T-helper 17 cell (primary cell): ENCODE results near the gene DAGLA. TPM values are rescaled to one million over a fixed set of nuclear protein-coding genes. Genes with fewer than 3 reads are reported as not detected.

ENCODE experiments used
- ATAC-seq: fragments of 150-1000 bp; cut with Tn5 transposase; 2 replicates; pipeline ENCODE4 v1.10.0; 2021; ENCODE audit warnings: mild to moderate bottlenecking, moderate library complexity
- DNase-seq, 3 donors: peaks; one replicate each; pipeline versions ENCODE4 v3.0.0 to v3.0.0-alpha.2; 2020 to 2021
- H3K9me3 ChIP-seq: one replicate; pipeline ENCODE4 v1.7.0; 2013; ENCODE audit warnings: low read length, mild to moderate bottlenecking; ENCODE audit not compliant: control insufficient read depth, poor library complexity, severe bottlenecking
- H3K27ac Mint-ChIP-seq: one replicate; pipeline ENCODE4 v1.8.0; 2022; ENCODE audit warnings: mild to moderate bottlenecking, moderate library complexity, mixed read lengths
- H3K27me3 Mint-ChIP-seq: one replicate; pipeline ENCODE4 v1.8.0; 2022; ENCODE audit warnings: mixed read lengths
- H3K36me3 Mint-ChIP-seq: one replicate; pipeline ENCODE4 v1.8.0; 2022; ENCODE audit warnings: low read depth, mixed read lengths
- H3K4me1 Mint-ChIP-seq: one replicate; pipeline ENCODE4 v1.8.0; 2022; ENCODE audit warnings: mild to moderate bottlenecking, mixed read lengths
- H3K4me3 Mint-ChIP-seq: one replicate; pipeline ENCODE4 v1.8.0; 2022; ENCODE audit warnings: mild to moderate bottlenecking, moderate library complexity, mixed read lengths
- total RNA-seq, 4 donors: library from RNA in 2 of 4; stranded (reverse) in 2 of 4; gene quantifications; one replicate each; pipeline ENCODE4 v1.2.3 and lab custom pipeline; 2022 to 2026

The DAGLA gene
- total RNA-seq, 2 donors from 2014 or later = 1.3 to 2.1 TPM

GRCh38 chr11:61792310-61793082 lies 112.3 kb downstream of the DAGLA start, which contains the start of the genes FEN1 and TMEM258:
TSS of gene FEN1 (plus strand) at chr11:61792911. CDS start at chr11:61795362, 2,451 bp downstream.
TSS of gene TMEM258 (minus strand) at chr11:61792599. CDS start at chr11:61792558, 41 bp downstream.
- ATAC-seq (peak; percentile 90), DNase-seq (peak; percentile 74 to 79 (median 77))
- H3K4me1 Mint-ChIP-seq = peaks cover 18% of the 10 kb centered on the region
- H3K27ac Mint-ChIP-seq = peak within 1 kb of the TSS; percentile 99
- H3K4me3 Mint-ChIP-seq = peak within 1 kb of the TSS; percentile 96
- H3K9me3 ChIP-seq = no peaks in the 10 kb centered on the region
- H3K27me3 Mint-ChIP-seq = no peaks in the 10 kb centered on the region
- H3K36me3 Mint-ChIP-seq = peaks cover 3% of the 10 kb centered on the region

- Mint-ChIP-seq H3K4me3 (peak overlapping the region; percentile 96), H3K27me3 (no peaks in the 10 kb centered on the region), H3K36me3 (peaks cover under 1% of the 10 kb centered on the region), H3K27ac (peak overlapping the region; percentile 99), H3K4me1 (peaks cover 18% of the 10 kb centered on the region)
- ATAC-seq (no peak), DNase-seq (no peak)
- H3K9me3 ChIP-seq = no peaks in the 10 kb centered on the region
Measured at GRCh38 chr11:61793083-61793828, 113.1 kb downstream of the DAGLA start.

GRCh38 chr11:61793829-61794204 lies 113.6 kb downstream of the DAGLA start:
- Mint-ChIP-seq H3K36me3 (no peaks in the 10 kb centered on the region), H3K4me1 (peaks cover 18% of the 10 kb centered on the region), H3K4me3 (no peak overlapping the region), H3K27me3 (no peaks in the 10 kb centered on the region), H3K27ac (peak overlapping the region; percentile 99)
- DNase-seq = no peak
- no peaks in the 10 kb centered on the region for H3K9me3 ChIP-seq
- no peak for ATAC-seq

- DNase-seq = no peak
- no peak overlapping the region for H3K27ac Mint-ChIP-seq
- peaks cover 18% of the 10 kb centered on the region for H3K4me1 Mint-ChIP-seq
- H3K4me3 Mint-ChIP-seq = no peak overlapping the region
- ATAC-seq = no peak
- H3K36me3 Mint-ChIP-seq = no peaks in the 10 kb centered on the region
- no peaks in the 10 kb centered on the region for H3K9me3 ChIP-seq
- no peaks in the 10 kb centered on the region for H3K27me3 Mint-ChIP-seq
Measured at GRCh38 chr11:61794579-61794978, 114.4 kb downstream of the DAGLA start.

GRCh38 chr11:61795459-61795858 lies 115.3 kb downstream of the DAGLA start:
- H3K27ac Mint-ChIP-seq = no peak overlapping the region
- ATAC-seq (no peak), DNase-seq (no peak)
- H3K4me3 Mint-ChIP-seq = no peak overlapping the region
- H3K27me3 Mint-ChIP-seq = no peaks in the 10 kb centered on the region
- H3K36me3 Mint-ChIP-seq = no peaks in the 10 kb centered on the region
- no peaks in the 10 kb centered on the region for H3K9me3 ChIP-seq
- H3K4me1 Mint-ChIP-seq = peaks cover 15% of the 10 kb centered on the region

- Mint-ChIP-seq H3K27ac (no peak overlapping the region), H3K4me1 (peaks cover 17% of the 10 kb centered on the region), H3K4me3 (peak overlapping the region; percentile 12), H3K36me3 (no peaks in the 10 kb centered on the region), H3K27me3 (no peaks in the 10 kb centered on the region)
- ATAC-seq (no peak), DNase-seq (no peak)
- no peaks in the 10 kb centered on the region for H3K9me3 ChIP-seq
Measured at GRCh38 chr11:61795876-61796526, 115.8 kb downstream of the DAGLA start.

Other genes starting within 250 kb of the DAGLA start
- gene LRRC10B, start 171.6 kb upstream of the DAGLA start, total RNA-seq = not detected
- not detected for gene SYT7, start 99.3 kb upstream of the DAGLA start, total RNA-seq
- gene MYRF, start 72.2 kb downstream of the DAGLA start, total RNA-seq = 1 to 10 TPM in 1 of 2 donors, under 1 TPM in 1; 0.47 to 1.5 TPM
- gene TMEM258, start 112.2 kb downstream of the DAGLA start, total RNA-seq = 10 to 100 TPM; 68.4 to 77.6 TPM
- 10 to 100 TPM in 1 of 2 donors, 1 to 10 TPM in 1; 9.7 to 13.0 TPM for gene FEN1, start 112.5 kb downstream of the DAGLA start, total RNA-seq
- gene FADS1, start 136.6 kb downstream of the DAGLA start, total RNA-seq = 1 to 10 TPM; 1.2 to 4.6 TPM
- 10 to 100 TPM in 1 of 2 donors, 1 to 10 TPM in 1; 5.2 to 15.7 TPM for gene FADS2, start 147.9 kb downstream of the DAGLA start, total RNA-seq
- gene FADS3, start 211.2 kb downstream of the DAGLA start, total RNA-seq = 10 to 100 TPM in 1 of 2 donors, 1 to 10 TPM in 1; 8.5 to 14.5 TPM
- not detected for gene RAB3IL1, start 237.2 kb downstream of the DAGLA start, total RNA-seq